Mammary epithelial cell (primary cell): ENCODE measurements around the gene CHI3L2.

Experiments
- CTCF ChIP-seq, 2 donors: IDR thresholded peaks in 1 of 2; conservative IDR thresholded peaks in 1 of 2; 2 replicates each; pipeline ENCODE4 v1.5.1; 2011 to 2012; ENCODE audit warnings: inconsistent platforms in 2 of 2, low read length in 2 of 2, mild to moderate bottlenecking in 2 of 2, control low read depth in 1 of 2, low read depth in 1 of 2; ENCODE audit not compliant: insufficient read depth in 1 of 2; ENCODE audit errors: extremely low read depth in 1 of 2
- EZH2 ChIP-seq: IDR thresholded peaks from 2 replicates; pipeline ENCODE4 v1.6.1; 2012; ENCODE audit warnings: low read length, inconsistent platforms, borderline replicate concordance

DNA sequence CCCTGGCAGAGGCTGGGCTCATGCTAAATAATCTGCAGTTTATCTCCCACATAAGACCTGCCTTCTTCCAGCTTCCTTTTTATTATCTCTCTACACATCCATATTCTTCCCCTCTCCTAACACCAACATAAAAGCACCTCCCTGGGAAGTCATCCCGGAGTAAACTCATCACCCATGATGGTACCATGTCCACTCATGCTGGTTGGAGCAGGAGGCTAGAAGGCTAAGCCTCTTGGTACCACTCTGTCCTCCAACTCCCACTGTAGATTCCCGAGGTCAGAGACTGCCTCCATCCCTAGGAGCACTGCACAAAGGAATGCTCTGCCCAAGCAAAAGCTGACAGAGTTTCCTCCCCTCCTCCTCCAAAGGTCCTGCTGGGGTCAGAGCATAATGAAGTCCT, 31.3 kb upstream of the CHI3L2 start:
- TF ChIP-seq CTCF (conservative IDR thresholded peaks at IDR 0.05 in 1 of 2, IDR thresholded peaks at IDR 0.05 in 1 of 2; ENCODE audit: extremely low read depth in 1 of 2, insufficient read depth in 1 of 2, low read depth in 1 of 2, low read length in 2 of 2) (no peak), EZH2 (no peak)
